HEK293 (cell line): ENCODE measurements around the gene TIE1.

Experiments
- GLIS1 ChIP-seq: fragments of 450-650 bp; formaldehyde crosslinking; IDR thresholded peaks from 2 replicates; pipeline ENCODE4 v1.5.1; 2016; ENCODE audit warnings: missing biosample characterization, missing genetic modification characterization
- KLF10 ChIP-seq: fragments of 450-650 bp; IDR thresholded peaks from 2 replicates; pipeline ENCODE4 v1.5.1; 2018; ENCODE audit warnings: missing biosample characterization, mild to moderate bottlenecking, missing genetic modification characterization
- KLF8 ChIP-seq: fragments of 450-650 bp; formaldehyde crosslinking; IDR thresholded peaks from 2 replicates; pipeline ENCODE4 v1.5.1; 2016; ENCODE audit warnings: missing biosample characterization, missing genetic modification characterization
- MYNN ChIP-seq: fragments of 450-650 bp; formaldehyde crosslinking; IDR thresholded peaks from 2 replicates; pipeline ENCODE4 v1.5.1; 2016; ENCODE audit warnings: missing biosample characterization, missing genetic modification characterization, borderline replicate concordance
- MZF1 ChIP-seq: fragments of 450-650 bp; formaldehyde crosslinking; IDR thresholded peaks from 2 replicates; pipeline ENCODE4 v1.5.1; 2017; ENCODE audit warnings: missing biosample characterization, missing genetic modification characterization, borderline replicate concordance
- ZBTB11 ChIP-seq: fragments of 450-650 bp; formaldehyde crosslinking; conservative IDR thresholded peaks from 2 replicates; pipeline ENCODE4 v1.5.1; 2016; ENCODE audit warnings: low read depth, missing biosample characterization, missing genetic modification characterization
- ZBTB49 ChIP-seq: fragments of 450-650 bp; formaldehyde crosslinking; IDR thresholded peaks from 2 replicates; pipeline ENCODE4 v1.5.1; 2016; ENCODE audit warnings: missing biosample characterization, missing genetic modification characterization, low read depth
- ZFP3 ChIP-seq: fragments of 450-650 bp; formaldehyde crosslinking; IDR thresholded peaks from 2 replicates; pipeline ENCODE4 v1.5.1; 2016; ENCODE audit warnings: low read depth, missing biosample characterization, missing genetic modification characterization
- ZNF18 ChIP-seq: fragments of 450-650 bp; formaldehyde crosslinking; IDR thresholded peaks from 2 replicates; pipeline ENCODE4 v1.5.1; 2016; ENCODE audit warnings: missing biosample characterization, missing genetic modification characterization
- ZNF211 ChIP-seq: fragments of 450-650 bp; formaldehyde crosslinking; IDR thresholded peaks from 2 replicates; pipeline ENCODE4 v1.5.1; 2016; ENCODE audit warnings: low read depth, missing biosample characterization, missing genetic modification characterization
- ZNF302 ChIP-seq: fragments of 450-650 bp; formaldehyde crosslinking; IDR thresholded peaks from 2 replicates; pipeline ENCODE4 v1.5.1; 2016; ENCODE audit warnings: missing biosample characterization, missing genetic modification characterization, low read depth
- ZNF335 ChIP-seq: fragments of 450-650 bp; formaldehyde crosslinking; conservative IDR thresholded peaks from 2 replicates; pipeline ENCODE4 v1.5.1; 2016; ENCODE audit warnings: missing biosample characterization, missing genetic modification characterization
- ZNF391 ChIP-seq: fragments of 450-650 bp; formaldehyde crosslinking; IDR thresholded peaks from 2 replicates; pipeline ENCODE4 v1.5.1; 2016; ENCODE audit warnings: low read depth, missing biosample characterization, missing genetic modification characterization, borderline replicate concordance
- ZNF560 ChIP-seq: fragments of 450-650 bp; formaldehyde crosslinking; IDR thresholded peaks from 2 replicates; pipeline ENCODE4 v1.5.1; 2017; ENCODE audit warnings: missing biosample characterization, missing genetic modification characterization, borderline replicate concordance
- ZNF792 ChIP-seq: fragments of 450-650 bp; formaldehyde crosslinking; IDR thresholded peaks from 2 replicates; pipeline ENCODE4 v1.5.1; 2016; ENCODE audit warnings: missing biosample characterization, missing genetic modification characterization
- ZSCAN30 ChIP-seq: fragments of 450-650 bp; IDR thresholded peaks from 2 replicates; pipeline ENCODE4 v1.5.1; 2018; ENCODE audit warnings: missing biosample characterization, mild to moderate bottlenecking, missing genetic modification characterization, moderate library complexity
- TF ChIP-seq, protein P1 (sequence below): fragments of 450-650 bp; formaldehyde crosslinking; IDR thresholded peaks from 2 replicates; pipeline ENCODE4 v1.5.1; 2016; ENCODE audit warnings: missing biosample characterization, missing genetic modification characterization, borderline replicate concordance
- TF ChIP-seq, protein P2 (sequence below): fragments of 450-650 bp; formaldehyde crosslinking; IDR thresholded peaks from 2 replicates; pipeline ENCODE4 v1.5.1; 2016; ENCODE audit warnings: missing biosample characterization, missing genetic modification characterization

Gene TIE1

GRCh38 chr1:43293896-43294760 is 6.7 kb upstream of the TIE1 start (continued):
- TF ChIP-seq, protein P1, sequence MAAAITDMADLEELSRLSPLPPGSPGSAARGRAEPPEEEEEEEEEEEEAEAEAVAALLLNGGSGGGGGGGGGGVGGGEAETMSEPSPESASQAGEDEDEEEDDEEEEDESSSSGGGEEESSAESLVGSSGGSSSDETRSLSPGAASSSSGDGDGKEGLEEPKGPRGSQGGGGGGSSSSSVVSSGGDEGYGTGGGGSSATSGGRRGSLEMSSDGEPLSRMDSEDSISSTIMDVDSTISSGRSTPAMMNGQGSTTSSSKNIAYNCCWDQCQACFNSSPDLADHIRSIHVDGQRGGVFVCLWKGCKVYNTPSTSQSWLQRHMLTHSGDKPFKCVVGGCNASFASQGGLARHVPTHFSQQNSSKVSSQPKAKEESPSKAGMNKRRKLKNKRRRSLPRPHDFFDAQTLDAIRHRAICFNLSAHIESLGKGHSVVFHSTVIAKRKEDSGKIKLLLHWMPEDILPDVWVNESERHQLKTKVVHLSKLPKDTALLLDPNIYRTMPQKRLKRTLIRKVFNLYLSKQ, result no peak
- TF ChIP-seq ZNF211, result no peak
- TF ChIP-seq ZNF391, result no peak
- no peak for TF ChIP-seq ZNF18 (tag by site-specific recombination)
- no peak for TF ChIP-seq ZSCAN30 (tag by site-specific recombination)
- no peak for TF ChIP-seq ZNF302
- no peak for TF ChIP-seq MZF1 (tag by site-specific recombination)
- no peak for TF ChIP-seq MYNN (tag by site-specific recombination)
- 0 out of 2 replicates have a peak, but pooled peaks have one; percentile 39 for TF ChIP-seq KLF8 (tag by site-specific recombination)
- TF ChIP-seq ZBTB11 (tag by site-specific recombination), result no peak
- no peak for TF ChIP-seq KLF10 (tag by site-specific recombination)
- TF ChIP-seq ZNF335 (tag by site-specific recombination), result no peak
- TF ChIP-seq ZNF560 (tag by site-specific recombination), result no peak
- TF ChIP-seq ZNF792 (tag by site-specific recombination), result no peak
- TF ChIP-seq ZFP3, result no peak
- no peak for TF ChIP-seq ZBTB49 (tag by site-specific recombination)
- TF ChIP-seq, protein P2, sequence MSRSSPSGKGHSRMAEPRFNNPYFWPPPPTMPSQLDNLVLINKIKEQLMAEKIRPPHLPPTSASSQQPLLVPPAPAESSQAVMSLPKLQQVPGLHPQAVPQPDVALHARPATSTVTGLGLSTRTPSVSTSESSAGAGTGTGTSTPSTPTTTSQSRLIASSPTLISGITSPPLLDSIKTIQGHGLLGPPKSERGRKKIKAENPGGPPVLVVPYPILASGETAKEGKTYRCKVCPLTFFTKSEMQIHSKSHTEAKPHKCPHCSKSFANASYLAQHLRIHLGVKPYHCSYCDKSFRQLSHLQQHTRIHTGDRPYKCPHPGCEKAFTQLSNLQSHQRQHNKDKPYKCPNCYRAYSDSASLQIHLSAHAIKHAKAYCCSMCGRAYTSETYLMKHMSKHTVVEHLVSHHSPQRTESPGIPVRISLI (tag by site-specific recombination), result no peak
- TF ChIP-seq GLIS1, result peak; percentile 81
